ENCODE results near the gene RBP4. TPM values are rescaled to one million over a fixed set of nuclear protein-coding genes. Genes with fewer than 3 reads are reported as not detected.

RBP4 gene
- total RNA-seq, 6 experiments from 2014 or later, result not detected

DNA sequence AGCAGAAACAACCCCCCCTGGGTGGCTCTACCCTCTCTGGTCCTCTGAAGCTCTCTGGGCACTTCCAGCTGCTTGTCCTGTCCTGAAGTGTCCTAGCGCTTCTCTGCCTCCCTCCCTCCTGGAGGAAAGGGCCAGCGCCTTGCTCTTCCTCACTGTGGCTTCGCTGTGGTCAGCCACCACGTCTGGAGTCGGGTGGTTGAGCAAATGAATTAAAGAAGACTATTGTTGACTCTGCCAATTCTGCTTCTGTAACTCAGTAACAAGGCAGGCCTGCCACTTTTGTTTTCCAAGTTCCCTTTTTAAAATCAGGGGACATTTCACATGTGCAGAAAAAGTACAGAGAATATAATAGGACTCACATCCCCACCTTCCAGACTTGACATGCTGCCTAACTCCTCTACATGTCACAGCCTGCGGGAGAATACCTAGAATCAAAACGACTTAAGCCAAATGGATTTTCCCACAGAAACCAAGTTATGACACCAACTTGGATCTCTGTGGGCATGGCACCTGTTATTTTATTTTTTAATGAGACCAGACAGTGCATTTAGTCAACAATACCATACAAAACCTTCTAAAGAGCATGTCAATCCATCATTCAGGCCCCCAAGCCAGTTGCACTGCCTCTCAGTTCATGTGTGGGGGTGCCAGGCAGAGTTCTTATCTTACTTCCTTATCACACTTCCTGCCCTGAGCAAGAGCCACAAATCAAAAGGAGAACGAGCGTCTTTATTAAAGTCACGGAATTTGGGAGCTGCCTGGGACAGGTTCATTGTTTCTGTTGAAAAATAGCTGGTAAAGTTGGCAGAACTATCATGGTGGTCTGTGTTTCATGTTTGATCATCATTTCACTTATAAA, 27.8 kb downstream of the RBP4 start:
- H3K27me3 Mint-ChIP-seq (ENCODE audit: insufficient read depth), result peaks cover 42% of the 10 kb centered on the region
- no peak overlapping the region for H3K4me3 Mint-ChIP-seq
- H3K36me3 Mint-ChIP-seq (ENCODE audit: low read depth), result no peaks in the 10 kb centered on the region
- TF ChIP-seq, protein P1, sequence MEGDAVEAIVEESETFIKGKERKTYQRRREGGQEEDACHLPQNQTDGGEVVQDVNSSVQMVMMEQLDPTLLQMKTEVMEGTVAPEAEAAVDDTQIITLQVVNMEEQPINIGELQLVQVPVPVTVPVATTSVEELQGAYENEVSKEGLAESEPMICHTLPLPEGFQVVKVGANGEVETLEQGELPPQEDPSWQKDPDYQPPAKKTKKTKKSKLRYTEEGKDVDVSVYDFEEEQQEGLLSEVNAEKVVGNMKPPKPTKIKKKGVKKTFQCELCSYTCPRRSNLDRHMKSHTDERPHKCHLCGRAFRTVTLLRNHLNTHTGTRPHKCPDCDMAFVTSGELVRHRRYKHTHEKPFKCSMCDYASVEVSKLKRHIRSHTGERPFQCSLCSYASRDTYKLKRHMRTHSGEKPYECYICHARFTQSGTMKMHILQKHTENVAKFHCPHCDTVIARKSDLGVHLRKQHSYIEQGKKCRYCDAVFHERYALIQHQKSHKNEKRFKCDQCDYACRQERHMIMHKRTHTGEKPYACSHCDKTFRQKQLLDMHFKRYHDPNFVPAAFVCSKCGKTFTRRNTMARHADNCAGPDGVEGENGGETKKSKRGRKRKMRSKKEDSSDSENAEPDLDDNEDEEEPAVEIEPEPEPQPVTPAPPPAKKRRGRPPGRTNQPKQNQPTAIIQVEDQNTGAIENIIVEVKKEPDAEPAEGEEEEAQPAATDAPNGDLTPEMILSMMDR (IDR thresholded peaks at IDR 0.05), result no peak
- no peaks in the 10 kb centered on the region for H3K4me1 Mint-ChIP-seq (ENCODE audit: low read depth)
- no peaks in the 10 kb centered on the region for H3K9me3 Mint-ChIP-seq
- DNase-seq, result no peak
- no peak overlapping the region for H3K27ac Mint-ChIP-seq

DNA sequence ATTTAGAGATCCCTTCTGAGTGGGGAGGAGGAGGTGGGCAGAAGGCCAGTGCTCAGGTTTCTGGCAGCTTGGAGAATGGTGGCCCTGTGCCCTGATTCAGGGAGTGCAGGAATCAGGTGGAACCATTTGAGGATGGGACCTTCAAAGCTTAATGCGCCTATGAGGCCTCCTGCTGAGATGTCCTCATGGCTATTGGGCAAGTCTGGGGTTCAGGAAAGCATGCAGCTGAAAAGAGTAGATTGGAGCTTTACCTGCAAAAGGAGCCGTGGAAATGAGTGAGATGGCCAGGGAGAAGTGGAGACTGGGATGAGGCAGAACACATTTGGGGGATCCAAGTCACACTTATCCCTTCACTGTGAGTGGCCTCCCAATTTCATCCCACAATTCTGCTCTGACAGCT, 28.4 kb downstream of the RBP4 start:
- Mint-ChIP-seq H3K4me3 (no peak overlapping the region), H3K9me3 (no peaks in the 10 kb centered on the region), H3K36me3 (ENCODE audit: low read depth) (no peaks in the 10 kb centered on the region), H3K27ac (no peak overlapping the region), H3K27me3 (ENCODE audit: insufficient read depth) (peaks cover 44% of the 10 kb centered on the region), H3K4me1 (ENCODE audit: low read depth) (no peaks in the 10 kb centered on the region)
- TF ChIP-seq, protein P1 (IDR thresholded peaks at IDR 0.05), result no peak
- no peak for DNase-seq

DNA sequence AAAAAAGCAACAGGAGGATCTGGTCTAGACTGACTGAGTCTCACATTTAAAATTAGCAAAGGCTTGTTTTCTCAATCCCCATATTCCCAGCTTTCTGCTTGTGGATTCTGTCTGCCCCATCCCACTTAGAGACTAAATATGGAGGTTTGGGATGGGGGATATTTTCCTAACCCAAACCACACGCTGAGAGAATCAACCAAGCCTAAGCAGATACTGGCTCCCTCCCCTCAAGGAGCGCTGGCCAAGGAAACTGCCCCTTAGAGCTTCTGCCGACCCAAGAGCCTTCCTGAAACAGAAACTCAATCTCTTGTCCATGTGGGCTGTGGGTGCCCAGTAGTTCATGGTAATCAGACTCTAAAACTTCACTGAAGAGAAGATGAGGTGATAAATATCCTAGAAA, 30.7 kb downstream of the RBP4 start:
- Mint-ChIP-seq H3K4me1 (ENCODE audit: low read depth) (peaks cover 7% of the 10 kb centered on the region; the same call in 1 of the 2 replicates), H3K36me3 (ENCODE audit: low read depth) (no peaks in the 10 kb centered on the region), H3K27me3 (ENCODE audit: insufficient read depth) (peaks cover 50% of the 10 kb centered on the region), H3K4me3 (no peak overlapping the region), H3K9me3 (no peaks in the 10 kb centered on the region), H3K27ac (no peak overlapping the region)
- no peak for DNase-seq
- TF ChIP-seq, protein P1 (IDR thresholded peaks at IDR 0.05), result no peak

DNA sequence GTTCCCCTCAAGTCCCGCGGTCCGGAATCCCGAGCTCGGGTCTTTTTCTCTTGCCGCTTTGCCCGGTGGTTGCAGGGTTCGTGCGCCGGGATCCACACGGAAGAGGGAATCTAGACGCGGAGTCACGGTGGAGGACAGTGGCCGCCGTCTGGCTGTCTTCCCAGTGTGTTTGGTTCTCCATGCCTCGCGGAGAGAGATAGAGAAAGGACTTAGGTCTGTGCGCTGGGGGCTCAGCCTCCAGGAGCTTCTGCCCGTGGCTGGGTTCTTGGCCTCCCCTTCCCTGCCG, 33.0 kb downstream of the RBP4 start:
- no peak for DNase-seq
- TF ChIP-seq, protein P1 (IDR thresholded peaks at IDR 0.05), result no peak
- H3K9me3 Mint-ChIP-seq, result no peaks in the 10 kb centered on the region
- H3K4me3 Mint-ChIP-seq, result no peak overlapping the region
- no peak overlapping the region for H3K27ac Mint-ChIP-seq
- no peaks in the 10 kb centered on the region for H3K36me3 Mint-ChIP-seq (ENCODE audit: low read depth)
- H3K27me3 Mint-ChIP-seq (ENCODE audit: insufficient read depth), result peaks cover 52% of the 10 kb centered on the region
- peaks cover 7% of the 10 kb centered on the region; the same call in 1 of the 2 replicates for H3K4me1 Mint-ChIP-seq (ENCODE audit: low read depth)

DNA sequence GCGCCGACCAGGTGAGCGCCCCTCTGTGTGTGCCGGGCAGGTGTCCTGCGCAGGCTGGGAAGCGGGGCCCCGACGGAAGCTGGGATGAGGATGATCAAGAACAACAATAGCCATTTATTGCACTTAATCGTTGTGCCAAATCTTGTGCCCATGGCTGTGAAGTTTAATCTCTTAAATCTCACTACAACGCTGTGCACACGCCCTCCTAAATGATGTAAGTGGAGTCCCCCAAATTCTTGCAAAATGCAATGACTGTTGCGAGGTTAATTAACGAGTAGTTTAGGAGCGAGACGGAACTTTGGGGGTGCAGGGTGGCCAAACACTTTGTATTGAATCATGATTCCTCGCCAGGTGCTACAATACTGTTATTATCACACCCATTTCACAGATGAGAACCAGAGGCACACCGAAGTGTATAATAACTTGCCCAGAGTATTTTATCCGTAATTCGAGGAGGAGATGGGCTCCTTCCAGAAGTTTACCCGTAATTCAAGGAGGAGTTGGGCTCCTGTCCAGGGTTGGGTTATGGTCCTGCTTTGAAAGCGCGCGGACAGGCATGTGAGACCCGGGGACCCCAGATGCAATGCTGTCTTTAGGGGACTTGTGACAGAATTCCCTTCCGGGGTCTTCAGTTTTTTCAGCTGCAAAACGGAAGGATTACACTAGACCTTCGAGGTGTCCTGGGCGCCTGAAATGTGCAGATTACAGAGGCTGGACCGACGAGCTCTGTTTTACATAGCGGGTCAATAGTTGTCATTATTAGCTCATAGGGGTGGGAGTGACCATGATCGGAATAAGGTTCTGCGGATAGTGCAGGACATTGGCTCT, 33.5 kb downstream of the RBP4 start:
- no peaks in the 10 kb centered on the region for H3K9me3 Mint-ChIP-seq
- DNase-seq, result no peak
- H3K27me3 Mint-ChIP-seq (ENCODE audit: insufficient read depth), result peaks cover 51% of the 10 kb centered on the region
- peaks cover 7% of the 10 kb centered on the region; the same call in 1 of the 2 replicates for H3K4me1 Mint-ChIP-seq (ENCODE audit: low read depth)
- H3K27ac Mint-ChIP-seq, result no peak overlapping the region
- H3K4me3 Mint-ChIP-seq, result no peak overlapping the region
- no peaks in the 10 kb centered on the region for H3K36me3 Mint-ChIP-seq (ENCODE audit: low read depth)
- TF ChIP-seq, protein P1 (IDR thresholded peaks at IDR 0.05), result no peak

All from HFFc6 (cell line).